HG02571 (cell line): ENCODE measurements around the gene RAPGEF1.
"Not testable (repeated sequence)": the region's sequence is repeated elsewhere in the genome, so short reads cannot be mapped to it uniquely, and the experiment has no call there.

Experiments used
- ATAC-seq: cut with Tn5 transposase; IDR thresholded peaks from one replicate; pipeline ENCODE4 v1.9.1; 2021; ENCODE audit warnings: mild to moderate bottlenecking, moderate library complexity; ENCODE audit not compliant: unreplicated experiment

The RAPGEF1 gene

GRCh38 chr9:131578021-131578420, 161.9 kb downstream of the RAPGEF1 start:
- no peak for ATAC-seq

- no peak for ATAC-seq
These were observed 162.6 kb downstream of the RAPGEF1 start for GRCh38 chr9:131577005-131578000.

- ATAC-seq: no peak
These were observed 163.7 kb downstream of the RAPGEF1 start for GRCh38 chr9:131575946-131576853.

GRCh38 chr9:131574730-131575640, 164.9 kb downstream of the RAPGEF1 start:
- ATAC-seq: no peak

GRCh38 chr9:131567910-131568309, 172.0 kb downstream of the RAPGEF1 start:
- ATAC-seq: no peak

GRCh38 chr9:131566158-131566557, 173.7 kb downstream of the RAPGEF1 start:
- no peak for ATAC-seq

GRCh38 chr9:131565369-131565768, 174.5 kb downstream of the RAPGEF1 start:
- no peak for ATAC-seq

- ATAC-seq: no peak
These were observed 177.6 kb downstream of the RAPGEF1 start for GRCh38 chr9:131562032-131562959.

- no peak for ATAC-seq
These were observed 180.4 kb downstream of the RAPGEF1 start for GRCh38 chr9:131559421-131560000.

- ATAC-seq: no peak
These were observed 181.9 kb downstream of the RAPGEF1 start for GRCh38 chr9:131557855-131558548.

- ATAC-seq: no peak
These were observed 183.8 kb downstream of the RAPGEF1 start for GRCh38 chr9:131555841-131556673.

- no peak for ATAC-seq
These were observed 185.0 kb downstream of the RAPGEF1 start for GRCh38 chr9:131554843-131555351.

GRCh38 chr9:131554087-131554842, 185.6 kb downstream of the RAPGEF1 start:
- ATAC-seq: no peak

- no peak for ATAC-seq
These were observed 187.8 kb downstream of the RAPGEF1 start for GRCh38 chr9:131552030-131552429.

GRCh38 chr9:131550465-131550864, 189.4 kb downstream of the RAPGEF1 start:
- not testable (repeated sequence) for ATAC-seq

GRCh38 chr9:131549186-131549585, 190.7 kb downstream of the RAPGEF1 start:
- not testable (repeated sequence) for ATAC-seq
